Right lobe of liver (tissue), 4 donors: ENCODE measurements around the gene TRDMT1.

Experiments
- CTCF ChIP-seq, 4 donors: fragments of 200-600 bp in 3 of 4; fragments of 450-650 bp in 1 of 4; IDR thresholded peaks; one replicate each; pipeline versions ENCODE4 v1.5.1 to v1.8.0; 2016 to 2022; ENCODE audit warnings: antibody characterized with exemption in 4 of 4, mild to moderate bottlenecking in 2 of 4
- POLR2A ChIP-seq: fragments of 450-650 bp; IDR thresholded peaks from one replicate; pipeline ENCODE4 v1.6.1; 2017; ENCODE audit warnings: antibody characterized with exemption, mild to moderate bottlenecking
- donor health status: DM: no; HTN: no; CAD: no.
- donor health status: DM: no; HTN: no; CAD: no.
- donor health status: DM: no; HTN: yes; CAD: no.

GRCh38 chr10:17248964-17249363 lies 47.5 kb upstream of the TRDMT1 start:
- no peak for TF ChIP-seq CTCF (IDR thresholded peaks at IDR 0.05)
- no peak for TF ChIP-seq POLR2A
